Loucy (cell line): ENCODE measurements around the gene PLA2G2F.

Experiments
- CTCF ChIP-seq: fragments of 200-600 bp; sonication (generic); conservative IDR thresholded peaks from 2 replicates; pipeline ENCODE4 v1.5.1; 2014; ENCODE audit warnings: mild to moderate bottlenecking, antibody characterized with exemption, low read length
- EZH2phosphoT487 ChIP-seq: fragments of 200-600 bp; IDR thresholded peaks from 2 replicates; pipeline ENCODE4 v1.6.1; 2018; ENCODE audit warnings: antibody characterized with exemption, mild to moderate bottlenecking, moderate library complexity, borderline replicate concordance

GRCh38 chr1:20192871-20193411 is 53.8 kb downstream of the PLA2G2F start:
- TF ChIP-seq CTCF: no peak
- TF ChIP-seq EZH2phosphoT487: no peak
